Measurements from ENCODE around the gene TTLL9. TPM values are rescaled to one million over a fixed set of nuclear protein-coding genes. Genes with fewer than 3 reads are reported as not detected.
A peak's percentile ranks its signal among the peaks of the same experiment; 100 is the strongest.

Gene TTLL9
- total and polyA plus RNA-seq, 8 donors, result 0.15 to 0.43 (median 0.18) TPM; not detected in 5

GRCh38 chr20:31861385-31862156 lies 8.9 kb upstream of the TTLL9 start:
- peak; percentile 58 to 92 for DNase-seq
- peak overlapping the region; percentile 48 to 71 (median 54) for H3K4me3 ChIP-seq
- TF ChIP-seq POLR2A (IDR thresholded peaks at IDR 0.05), result no peak
- TF ChIP-seq CTCF (IDR thresholded peaks at IDR 0.05), result no peak
- no peak for TF ChIP-seq EP300 (IDR thresholded peaks at IDR 0.05)
- TF ChIP-seq POLR2AphosphoS5 (IDR thresholded peaks at IDR 0.05), result no peak
- intact Hi-C loops (cut with DNase I; ENCODE audit: low total_unique reads), result no loop called here
- H3K27me3 ChIP-seq, result peaks cover 0 to 54% (median 14%) of the 10 kb centered on the region in 3 donors
- H3K36me3 ChIP-seq, result no peaks in the 10 kb centered on the region
- WGBS, 5 donors, result 5 to 8% (median 6%) methylated on average over 48 to 60 of the region's 60 CpGs
- peaks cover 11 to 20% (median 19%) of the 10 kb centered on the region in 4 donors for H3K4me1 ChIP-seq
- no peaks in the 10 kb centered on the region for H3K9me3 ChIP-seq
- H3K27ac ChIP-seq, result peak overlapping the region in 2 of 5 donors; percentile 25 to 32

- Histone ChIP-seq H3K4me1 (peaks cover 11 to 20% (median 19%) of the 10 kb centered on the region in 4 donors), H3K27me3 (peaks cover 0 to 49% (median 14%) of the 10 kb centered on the region in 3 donors), H3K4me3 (peak overlapping the region in 2 of 4 donors; percentile 54 to 71), H3K27ac (no peak overlapping the region), H3K9me3 (no peaks in the 10 kb centered on the region), H3K36me3 (no peaks in the 10 kb centered on the region)
- intact Hi-C loops (cut with DNase I; ENCODE audit: low total_unique reads), result no loop called here
- no peak for DNase-seq
- WGBS, 5 donors, result 67 to 78% (median 69%) methylated on average over 5 of the region's 5 CpGs
- TF ChIP-seq EP300 (IDR thresholded peaks at IDR 0.05) (no peak), POLR2AphosphoS5 (IDR thresholded peaks at IDR 0.05) (no peak), POLR2A (IDR thresholded peaks at IDR 0.05) (no peak), CTCF (IDR thresholded peaks at IDR 0.05) (no peak)
Measured at GRCh38 chr20:31862157-31862470, 8.3 kb upstream of the TTLL9 start.

DNA sequence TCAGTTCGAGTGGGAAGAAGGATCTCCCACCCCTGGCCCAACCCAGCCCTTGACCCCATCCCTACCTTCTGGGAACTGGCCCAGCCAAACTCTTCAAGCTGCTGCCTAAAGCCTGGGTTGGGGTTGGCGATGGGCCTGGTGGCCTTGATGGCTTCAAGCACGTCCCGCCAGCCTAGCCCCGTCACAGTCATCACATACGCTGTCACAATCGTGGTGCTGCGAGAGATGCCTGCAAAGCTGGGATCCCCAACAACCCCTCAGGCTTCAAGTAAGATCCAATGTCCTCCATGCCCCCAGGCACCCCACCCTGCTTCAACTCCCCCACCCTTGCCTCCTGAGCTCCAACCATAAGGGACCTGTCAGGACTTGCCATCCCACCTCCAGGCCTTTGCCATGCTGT lies 7.9 kb upstream of the TTLL9 start:
- Histone ChIP-seq H3K9me3 (no peaks in the 10 kb centered on the region), H3K27me3 (peaks cover 0 to 45% (median 14%) of the 10 kb centered on the region in 3 donors), H3K36me3 (no peaks in the 10 kb centered on the region), H3K27ac (no peak overlapping the region), H3K4me1 (peaks cover 11 to 20% (median 19%) of the 10 kb centered on the region in 4 donors), H3K4me3 (no peak overlapping the region)
- no peak for TF ChIP-seq EP300 (IDR thresholded peaks at IDR 0.05)
- no peak for TF ChIP-seq POLR2AphosphoS5 (IDR thresholded peaks at IDR 0.05)
- TF ChIP-seq CTCF (IDR thresholded peaks at IDR 0.05), result no peak
- no peak for TF ChIP-seq POLR2A (IDR thresholded peaks at IDR 0.05)
- DNase-seq, result no peak
- WGBS, 5 donors, result 89 to 96% (median 94%) methylated on average over 4 to 8 of the region's 8 CpGs
- intact Hi-C loops (cut with DNase I; ENCODE audit: low total_unique reads), result no loop called here

GRCh38 chr20:31863296-31864085 lies 6.9 kb upstream of the TTLL9 start:
- no peaks in the 10 kb centered on the region for H3K36me3 ChIP-seq
- H3K4me1 ChIP-seq, result peaks cover 11 to 20% (median 19%) of the 10 kb centered on the region in 4 donors
- TF ChIP-seq EP300 (IDR thresholded peaks at IDR 0.05) (no peak), CTCF (IDR thresholded peaks at IDR 0.05) (no peak), POLR2AphosphoS5 (IDR thresholded peaks at IDR 0.05) (no peak), POLR2A (IDR thresholded peaks at IDR 0.05) (no peak)
- no peak for DNase-seq
- H3K27ac ChIP-seq, result no peak overlapping the region
- peaks cover 0 to 35% (median 14%) of the 10 kb centered on the region in 3 donors for H3K27me3 ChIP-seq
- intact Hi-C loops (cut with DNase I; ENCODE audit: low total_unique reads), result no loop called here
- 84 to 93% (median 89%) methylated on average over 9 of the region's 9 CpGs for whole genome bisulfite sequencing, 5 donors
- H3K9me3 ChIP-seq, result no peaks in the 10 kb centered on the region
- H3K4me3 ChIP-seq, result no peak overlapping the region

Measured in stomach (tissue), 9 donors.